M059J (cell line): Measurements from ENCODE around the gene TAS1R3. TPM values are rescaled to one million over a fixed set of nuclear protein-coding genes. Genes with fewer than 3 reads are reported as not detected.
A peak's percentile ranks its signal among the peaks of the same experiment; 100 is the strongest.

ENCODE experiments used
- DNase-seq: peaks from one replicate; pipeline ENCODE4 v3.0.0-alpha.2; 2012; ENCODE audit warnings: low read depth
- total RNA-seq: library from RNA; depleted of rRNA; stranded (reverse); fragments of >200 nt; shearing (Covaris generic); gene quantifications from 2 replicates; pipeline ENCODE4 v1.2.3, GENCODE V29; 2014

TAS1R3 gene
- total RNA-seq, 1 experiment from 2014 or later: not detected

DNA sequence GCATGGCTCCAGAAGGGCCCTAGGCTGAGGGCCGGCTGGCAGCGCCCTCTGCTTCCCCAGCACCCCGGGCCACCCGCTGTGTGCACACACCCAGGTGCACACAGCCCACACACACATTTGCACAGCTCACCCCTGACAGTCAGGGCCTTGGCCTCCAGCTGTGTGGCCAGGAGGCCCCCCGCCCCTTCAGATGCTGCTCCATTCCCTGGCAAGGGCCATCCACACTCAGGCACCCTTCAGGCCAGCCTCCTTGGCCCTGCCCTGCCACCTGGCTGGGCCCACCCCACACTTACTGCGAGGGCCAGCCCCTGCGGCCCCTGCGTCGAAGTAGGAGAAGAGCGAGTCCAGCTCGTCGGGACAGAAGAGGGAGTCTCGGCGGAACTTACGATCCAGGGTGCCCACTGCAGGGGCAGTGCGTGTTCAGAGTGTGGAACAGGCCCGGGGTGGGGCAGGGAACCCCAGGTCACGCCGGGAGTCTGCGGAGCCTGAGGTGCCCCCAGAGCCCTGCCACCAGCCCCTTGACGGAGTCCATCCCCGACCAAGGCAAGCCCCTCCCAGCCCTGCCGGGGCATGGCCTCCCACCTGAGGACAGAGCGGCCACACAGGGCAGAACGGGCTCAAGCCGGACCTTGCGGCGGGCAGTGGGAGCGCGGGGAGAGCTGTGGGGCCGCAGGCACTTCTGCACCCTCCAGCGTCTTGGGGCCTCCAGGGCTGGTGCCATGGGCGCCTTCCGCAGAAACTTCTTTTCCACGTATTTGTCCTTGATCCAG lies 35.7 kb upstream of the TAS1R3 start:
- no peak for DNase-seq

DNA sequence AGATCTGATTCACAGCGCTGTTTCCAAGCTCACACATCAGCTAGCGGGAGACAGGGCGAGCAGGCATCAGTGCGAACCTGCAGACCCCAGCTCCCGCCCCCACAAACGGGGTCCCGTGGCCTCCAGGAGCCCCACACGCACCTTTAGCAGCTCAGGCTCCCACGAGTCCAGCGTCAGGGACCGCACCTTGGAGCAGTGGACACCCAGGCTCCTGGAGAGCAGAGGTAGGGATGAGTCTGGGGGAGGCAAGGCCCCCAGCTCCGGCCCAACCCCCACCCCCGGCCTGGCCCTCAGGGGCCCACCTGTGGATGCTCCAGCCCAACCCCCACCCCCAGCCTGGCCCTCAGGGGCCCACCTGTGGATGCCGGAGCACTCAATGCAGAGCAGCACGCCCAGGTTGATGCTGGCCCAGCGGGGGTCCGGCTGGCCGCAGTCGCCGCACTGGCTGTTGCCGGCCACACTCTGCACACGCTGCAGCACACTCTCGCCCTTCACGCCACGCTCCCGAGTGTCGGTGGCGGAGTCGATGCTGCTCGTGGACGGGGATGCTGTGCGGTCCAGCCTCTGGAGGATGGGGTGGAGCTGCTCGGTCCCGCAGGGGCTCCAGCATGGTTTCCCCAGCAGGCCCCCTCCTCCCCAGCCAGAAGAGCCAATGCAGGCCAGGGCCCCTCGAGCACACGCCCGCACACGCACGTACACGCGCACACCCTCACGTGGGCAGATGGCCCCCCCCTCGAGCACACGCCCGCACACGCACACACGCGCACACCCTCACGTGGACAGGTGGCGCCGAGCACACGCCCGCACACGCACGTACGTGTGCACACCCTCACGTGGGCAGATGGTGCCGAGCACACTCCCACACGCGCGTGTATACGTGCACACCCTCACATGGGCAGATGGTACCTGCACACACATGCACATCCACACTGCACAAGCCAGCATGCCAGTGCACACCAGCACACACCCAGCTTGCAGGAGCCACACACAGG lies 34.7 kb upstream of the TAS1R3 start:
- no peak for DNase-seq

DNA sequence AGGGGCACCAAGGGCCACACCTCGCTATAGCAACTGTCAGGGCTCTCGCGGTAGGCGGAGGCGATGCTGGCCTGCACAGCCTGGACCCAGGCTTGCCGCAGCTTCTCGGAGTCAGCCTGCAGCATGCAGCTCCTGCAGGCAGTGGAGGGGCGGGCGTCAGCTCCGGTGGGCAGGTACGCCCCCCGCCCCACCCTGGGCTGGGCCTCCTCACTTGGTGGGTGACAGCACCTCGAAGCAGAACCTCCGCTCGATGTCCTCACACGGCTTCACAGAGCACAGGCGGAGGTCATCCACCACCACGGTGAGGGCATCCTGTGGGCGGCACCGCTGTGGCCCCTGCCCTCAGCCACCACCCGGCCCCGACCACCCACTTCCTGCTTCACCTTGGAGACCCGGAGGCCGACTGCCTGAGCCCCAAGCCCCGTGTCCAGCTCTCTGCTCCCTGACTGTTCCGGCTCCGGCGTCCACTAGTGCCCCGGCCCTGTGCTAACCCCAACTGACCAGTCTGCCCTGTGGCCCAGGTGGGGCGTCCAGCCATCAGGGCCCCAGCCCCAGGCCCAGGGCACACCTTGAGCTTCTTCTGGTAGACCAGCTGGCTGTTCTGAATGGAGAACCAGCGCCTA lies 33.2 kb upstream of the TAS1R3 start:
- DNase-seq: no peak

DNA sequence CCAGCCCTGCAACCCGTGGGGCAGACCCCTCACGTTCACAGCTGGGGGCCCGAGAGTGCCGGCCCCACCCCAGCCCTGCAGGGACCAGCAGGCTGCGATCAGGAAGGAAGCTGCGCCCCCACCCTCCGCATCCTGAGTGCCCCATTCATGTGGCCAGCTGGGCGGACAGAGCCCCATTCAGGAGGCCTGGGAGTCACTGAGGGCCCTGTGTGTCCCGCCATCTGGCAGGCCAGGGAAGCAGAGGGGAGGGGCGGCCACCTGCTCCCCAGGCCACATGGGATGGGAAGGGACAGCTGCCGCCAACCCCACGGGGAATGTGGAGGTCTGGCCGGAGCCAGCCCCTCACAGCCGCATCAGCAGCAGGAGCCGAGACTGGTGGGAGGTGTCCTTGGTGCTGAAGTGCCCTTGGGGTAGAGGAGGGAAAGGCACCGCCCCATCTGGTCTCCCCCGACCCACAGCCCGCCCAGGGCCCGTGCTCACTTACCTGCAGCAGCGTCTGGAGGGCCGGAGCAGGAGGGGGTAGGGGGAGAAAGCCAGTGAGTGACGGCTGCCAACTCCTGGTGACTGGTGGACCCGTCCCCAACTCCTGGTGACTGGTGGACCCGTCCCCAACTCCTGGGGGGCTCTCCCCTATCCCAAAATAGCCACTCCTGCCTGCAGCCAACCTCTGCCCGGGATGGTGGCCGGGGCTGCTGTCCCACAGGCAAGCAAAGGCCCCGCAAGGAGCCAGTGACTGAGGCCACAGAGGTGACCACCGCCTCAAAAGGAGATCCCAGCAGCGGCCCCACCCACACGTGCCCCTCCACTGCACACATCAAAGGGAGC lies 32.0 kb upstream of the TAS1R3 start:
- no peak for DNase-seq

DNA sequence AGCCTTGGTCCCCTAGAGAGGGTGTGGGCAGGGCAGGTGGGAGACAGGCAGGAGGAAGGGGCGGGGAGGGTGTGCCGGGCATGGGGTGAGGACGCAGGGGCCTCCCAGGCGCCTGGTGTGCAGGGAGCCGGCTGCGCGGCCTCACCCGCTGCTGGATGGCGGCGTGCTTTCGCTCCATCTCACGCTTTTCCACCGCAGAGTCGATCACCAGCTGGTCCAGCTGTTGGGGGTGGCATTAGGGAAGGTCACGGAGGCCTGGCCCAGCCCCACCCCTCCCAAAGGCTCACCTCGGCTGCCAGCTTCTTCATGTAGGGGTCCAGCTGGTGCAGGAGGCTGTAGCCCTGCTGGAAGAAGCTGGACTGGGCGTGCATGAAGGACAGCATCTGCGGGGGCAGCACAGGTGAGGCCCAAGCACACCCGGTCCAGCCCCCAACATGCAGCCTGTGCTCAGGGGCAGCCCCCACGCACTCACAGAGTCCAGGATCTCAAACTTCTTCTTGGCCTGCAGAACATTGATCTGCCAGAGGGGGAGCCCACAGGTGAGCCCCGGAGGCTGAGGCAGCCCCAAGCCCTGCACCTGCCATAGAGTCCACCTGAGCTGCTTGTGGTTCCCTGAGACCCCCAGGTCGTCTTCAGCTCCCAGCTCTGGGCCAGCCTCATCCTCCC lies 31.3 kb upstream of the TAS1R3 start:
- DNase-seq: no peak

DNA sequence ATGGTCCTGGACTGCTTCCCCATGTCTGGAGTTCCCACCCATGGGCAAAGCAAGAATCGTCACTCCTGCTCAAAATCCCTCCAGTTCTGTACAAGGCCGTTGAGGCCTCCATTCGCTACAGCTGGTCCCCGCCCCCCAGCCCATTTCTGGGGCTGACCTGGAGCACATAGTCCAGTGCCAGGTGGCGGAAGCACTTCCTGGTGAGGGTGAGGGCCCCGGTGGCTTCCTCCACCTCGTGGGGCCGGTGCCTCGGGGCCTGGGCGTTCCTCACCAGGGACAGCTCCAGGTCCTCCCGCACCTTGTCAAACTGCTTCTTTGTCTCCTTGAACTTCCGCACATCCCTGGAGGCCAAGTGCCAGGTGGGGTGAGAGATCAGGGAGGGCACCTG lies 30.7 kb upstream of the TAS1R3 start:
- no peak for DNase-seq

DNA sequence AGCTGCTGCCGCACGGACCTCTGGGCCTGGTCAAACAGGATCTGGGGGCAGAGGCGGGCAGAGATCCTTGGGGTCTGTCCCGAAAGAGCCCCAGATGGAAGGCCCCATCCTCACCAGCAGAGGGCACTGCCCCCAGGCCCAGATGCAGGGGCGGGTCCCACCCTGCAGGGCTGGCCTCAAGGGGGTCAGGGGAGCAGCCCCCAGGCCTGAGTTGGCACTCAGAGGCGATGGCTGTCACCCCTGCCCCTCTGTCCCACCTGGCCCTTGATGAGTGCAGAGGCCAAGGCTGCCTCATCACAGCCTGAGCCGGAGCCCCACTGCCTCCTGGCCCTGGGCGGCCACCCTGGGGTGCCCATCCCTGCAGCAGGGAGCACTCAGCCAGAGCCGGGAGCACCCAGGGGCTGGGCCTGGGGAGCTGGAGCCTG lies 29.1 kb upstream of the TAS1R3 start:
- no peak for DNase-seq

DNA sequence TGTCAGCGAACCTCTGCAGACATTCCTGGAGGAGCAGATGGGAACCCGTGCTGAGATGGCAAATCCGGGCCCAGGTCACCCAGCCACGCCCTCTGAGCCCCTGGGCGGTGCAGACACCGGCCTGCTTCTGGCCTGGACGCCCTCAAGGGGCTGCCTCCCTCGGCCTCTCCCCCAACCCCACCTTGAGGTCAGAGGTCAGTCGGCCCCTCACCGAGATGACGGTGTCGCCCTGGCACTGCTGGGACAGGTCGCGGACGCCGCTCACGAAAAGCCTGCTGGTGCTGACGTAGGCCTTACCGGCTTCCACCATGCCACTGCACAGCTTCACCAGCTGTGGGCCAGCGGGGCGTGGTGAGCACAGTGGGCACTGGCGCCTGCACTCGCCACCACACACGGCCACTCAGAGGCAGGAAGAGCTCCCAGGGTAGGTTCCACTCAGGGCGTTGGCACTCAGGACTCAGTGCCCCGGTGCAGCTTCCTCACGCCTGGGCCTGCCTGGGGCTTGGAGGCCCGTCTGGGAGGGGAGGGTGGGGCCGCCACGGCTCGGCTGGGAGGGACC lies 28.1 kb upstream of the TAS1R3 start:
- DNase-seq: peak; percentile 18

DNA sequence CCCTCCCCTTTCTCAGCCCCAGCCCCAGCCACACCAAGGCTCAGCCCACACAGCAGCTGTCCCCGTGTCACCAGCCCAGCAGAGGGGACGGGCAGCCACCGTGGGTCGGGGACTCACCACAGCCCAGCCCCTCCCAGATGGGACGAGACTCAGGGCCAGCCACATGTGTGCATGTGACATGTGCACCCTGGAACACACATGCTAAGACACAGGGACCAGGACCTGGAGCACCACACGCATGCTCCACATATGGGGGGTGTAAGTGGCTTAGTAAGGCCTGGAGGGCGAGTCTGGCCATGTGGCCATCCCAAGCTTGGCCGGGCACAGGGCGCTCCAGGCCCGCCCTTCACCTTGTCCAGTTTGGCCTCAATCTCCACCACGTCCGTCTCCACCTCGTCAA lies 27.3 kb upstream of the TAS1R3 start:
- no peak for DNase-seq

DNA sequence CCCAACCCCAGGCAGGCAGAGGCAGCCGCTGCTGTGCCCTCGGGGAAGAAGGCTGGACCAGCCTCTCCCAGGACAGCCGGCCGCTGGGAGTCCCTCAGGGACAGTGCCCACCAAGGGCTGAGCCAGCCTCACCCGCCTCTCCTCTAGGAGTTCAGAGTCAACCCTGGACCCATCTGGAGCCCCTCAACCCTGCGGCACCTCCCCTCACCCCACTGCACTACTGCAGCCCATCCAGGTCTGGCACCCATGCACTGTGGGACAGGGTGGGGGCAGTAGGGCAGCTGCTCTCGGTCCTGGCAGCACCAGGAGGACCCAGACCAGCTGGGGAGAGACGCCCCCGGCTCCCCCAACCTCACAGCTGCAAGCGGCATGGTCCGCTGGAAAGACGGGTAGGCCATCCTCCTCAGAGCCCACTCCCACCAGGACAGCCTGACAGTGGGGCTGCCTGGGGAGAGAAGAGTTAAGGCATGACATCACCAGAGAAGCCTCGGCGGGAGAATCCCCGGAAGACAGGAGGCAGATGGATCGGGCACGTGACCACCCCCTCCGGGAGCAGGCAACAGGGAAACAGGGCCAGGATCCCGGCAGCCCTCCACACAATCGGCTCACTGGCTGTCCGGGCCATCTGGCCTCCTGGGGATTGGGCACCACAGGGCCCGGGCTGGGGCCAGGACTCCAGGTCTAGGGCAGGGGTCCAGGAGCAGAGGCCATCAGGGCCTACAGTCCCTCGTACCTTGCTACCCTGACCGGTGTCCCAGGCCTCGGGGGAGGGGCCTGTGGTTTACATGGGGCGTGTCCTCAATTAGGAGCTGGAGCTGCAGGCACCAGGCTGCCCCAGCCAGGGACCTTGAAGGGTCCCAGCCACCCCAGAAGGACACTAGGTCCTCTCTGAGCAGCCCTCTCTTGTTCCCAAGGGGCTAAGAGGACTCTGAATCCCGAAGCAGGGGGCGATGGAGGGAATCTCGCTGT lies 26.5 kb upstream of the TAS1R3 start:
- DNase-seq: peak; percentile 58

DNA sequence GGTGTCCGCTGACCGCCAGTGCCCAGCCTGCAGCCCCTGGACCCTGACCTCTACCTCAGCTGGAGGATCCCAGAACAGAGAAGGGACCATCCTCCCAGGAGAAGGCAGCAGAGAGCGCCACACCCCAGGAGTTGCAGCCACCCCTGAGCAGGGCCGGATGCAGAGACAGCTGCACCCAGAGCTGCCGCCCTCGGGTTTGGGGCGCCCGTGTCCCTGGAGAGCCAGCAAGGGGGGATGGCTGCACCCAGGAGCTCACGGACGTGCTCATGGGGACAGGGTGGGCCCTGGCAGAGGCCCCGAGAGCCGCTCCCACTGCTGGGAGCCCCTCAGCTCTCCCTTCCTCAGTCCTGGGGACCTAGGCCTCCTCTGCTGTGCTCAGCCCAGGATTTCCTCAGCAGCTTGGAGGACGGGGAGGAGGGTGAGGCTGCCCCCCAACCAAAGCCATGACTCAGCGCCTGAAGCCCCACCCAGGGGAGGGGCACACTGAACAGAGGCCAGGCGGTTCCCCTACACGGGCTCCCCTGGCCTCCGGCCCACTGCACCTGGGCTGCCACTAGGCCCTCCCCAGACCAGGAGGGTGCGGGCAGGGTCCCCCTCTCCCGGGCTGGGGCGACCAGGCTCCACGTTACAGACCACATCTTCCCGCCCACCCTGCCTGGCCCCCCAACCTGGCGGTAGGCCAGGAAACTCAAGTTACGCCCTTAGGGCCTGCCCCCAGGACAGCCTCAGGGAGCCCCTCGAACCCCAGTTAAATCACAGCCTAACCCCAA lies 25.6 kb upstream of the TAS1R3 start:
- DNase-seq: peak; percentile 70

DNA sequence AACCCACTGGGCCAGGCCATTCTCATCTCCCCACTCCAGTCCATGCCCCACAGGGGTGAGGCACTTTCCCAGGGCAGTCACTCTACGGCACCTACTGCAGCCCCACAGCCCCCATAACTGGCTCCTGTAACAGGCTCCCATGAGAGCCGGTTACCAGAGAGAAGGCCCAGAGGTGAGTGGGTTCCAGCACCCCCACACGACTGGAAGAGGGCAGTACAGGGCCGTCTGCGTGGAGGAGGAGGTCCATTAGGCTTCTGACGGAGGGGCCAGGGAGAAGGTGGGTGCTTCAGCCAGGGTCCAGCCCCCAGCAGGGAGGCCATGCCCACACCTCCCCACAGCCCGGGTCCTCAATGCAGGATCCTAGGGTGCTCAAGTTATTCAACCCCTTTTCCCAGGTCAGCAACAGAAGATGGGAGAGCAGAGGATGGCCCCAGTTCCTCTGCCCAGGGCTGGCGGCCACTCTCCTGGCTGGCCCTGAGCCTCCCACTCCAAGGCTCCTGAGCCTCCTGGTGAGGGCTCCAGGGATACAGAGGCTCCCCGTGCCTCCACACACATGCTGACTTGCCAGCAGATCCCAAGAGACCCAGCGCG lies 24.9 kb upstream of the TAS1R3 start:
- no peak for DNase-seq

DNA sequence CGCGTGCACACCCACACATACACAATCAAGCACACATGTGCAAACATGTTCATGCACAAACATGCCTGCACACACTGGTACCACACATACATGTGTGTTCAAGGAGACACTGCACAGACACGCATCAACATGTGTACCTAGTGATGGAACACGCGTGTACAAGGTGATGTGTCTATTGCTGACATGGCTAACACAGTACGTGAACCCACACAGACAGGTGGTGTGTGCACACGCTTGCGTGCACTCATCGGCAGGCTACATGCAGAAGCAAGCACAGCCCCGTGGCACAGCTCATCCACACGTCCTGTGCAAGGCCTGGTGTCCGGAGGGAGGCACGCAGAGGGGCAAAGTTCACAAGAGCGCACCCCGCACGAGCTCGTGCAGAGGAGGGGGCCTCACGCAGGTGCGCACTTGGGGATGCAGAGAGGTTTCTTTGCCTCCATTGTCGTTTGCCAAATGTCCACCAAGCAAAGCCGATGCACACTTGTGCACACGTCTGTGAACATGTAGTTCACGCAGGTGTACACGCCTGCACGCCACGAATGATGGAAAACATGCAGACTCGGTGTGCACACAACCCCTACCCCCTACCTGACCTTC lies 24.3 kb upstream of the TAS1R3 start:
- no peak for DNase-seq

DNA sequence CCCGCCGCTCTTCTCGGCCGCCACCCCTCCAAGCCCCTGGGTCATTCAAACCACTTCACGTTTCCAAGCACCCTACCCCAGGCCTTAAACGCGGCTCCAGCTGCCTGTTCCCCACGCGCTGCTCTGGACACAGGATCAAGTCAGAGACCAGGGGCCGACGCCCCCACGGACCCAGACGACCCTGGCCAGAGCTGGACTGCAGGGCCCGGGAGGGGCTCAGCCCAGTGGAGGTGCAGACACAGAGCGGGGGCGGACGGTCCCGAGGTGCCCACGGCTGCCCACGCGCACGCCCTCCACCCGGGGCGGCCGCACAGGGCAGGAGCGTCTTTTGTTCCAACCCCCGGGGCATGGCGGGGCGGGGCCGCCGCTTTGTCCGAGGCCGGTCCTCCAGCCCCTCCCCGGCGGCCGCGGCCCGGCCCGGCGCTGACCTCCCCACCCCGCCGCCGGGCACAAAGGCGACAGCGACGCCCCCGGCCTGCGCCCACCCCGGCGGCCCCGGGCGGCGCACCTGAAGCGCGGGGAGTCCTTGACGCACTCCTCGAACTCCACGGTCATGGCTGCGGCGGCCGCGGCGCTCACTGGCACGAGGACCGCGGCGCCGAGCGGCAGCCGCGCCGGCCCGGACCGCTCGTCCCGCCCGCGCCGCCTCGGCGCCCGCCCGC lies 23.7 kb upstream of the TAS1R3 start:
- peak; percentile 47 for DNase-seq

DNA sequence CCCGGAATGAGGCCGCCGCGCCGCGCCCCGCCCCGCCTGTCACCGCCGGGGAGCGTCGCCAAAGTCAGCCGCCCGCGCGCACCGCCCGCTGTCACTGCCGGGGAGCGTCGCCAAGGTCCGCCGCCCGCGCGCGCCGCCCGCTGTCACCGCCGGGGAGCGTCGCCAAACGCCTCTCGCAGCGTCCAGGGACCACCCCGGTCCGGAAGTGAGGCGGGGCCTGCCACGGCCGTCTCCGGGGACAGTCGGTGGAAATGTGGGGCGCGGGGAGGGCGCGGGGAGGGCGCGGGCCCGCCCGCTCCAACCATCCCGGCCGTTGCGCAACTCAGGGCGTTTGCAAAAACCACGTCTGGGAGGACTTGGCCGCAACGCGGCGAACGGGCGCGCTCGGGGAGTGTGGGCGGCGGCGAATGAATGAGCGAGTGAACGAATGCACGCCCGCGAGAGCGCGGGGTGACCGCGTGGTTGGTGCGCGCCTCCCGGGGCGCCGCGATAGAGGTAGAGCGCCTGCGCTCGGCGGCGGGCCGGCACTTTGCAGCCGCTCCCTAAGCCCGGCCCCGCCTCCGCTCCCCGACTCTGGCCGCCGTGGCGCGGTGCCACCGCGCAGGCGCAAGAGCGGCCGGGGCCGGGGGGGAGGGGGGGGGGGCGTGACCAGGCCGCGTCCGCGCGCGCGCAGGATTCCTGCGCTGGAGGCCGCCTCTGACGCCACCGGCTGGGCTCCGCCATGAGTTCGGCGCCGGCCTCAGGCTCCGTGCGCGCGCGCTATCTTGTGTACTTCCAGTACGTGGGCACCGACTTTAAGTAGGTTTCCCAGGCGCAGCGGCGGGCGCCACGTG lies 22.9 kb upstream of the TAS1R3 start, which contains the start of the genes ACAP3 and PUSL1:
ACAP3 (minus strand) TSS at position 8 of the 833 bp plus-strand sequence. CDS start 115 bp downstream, outside the sequence.
PUSL1 (plus strand) TSS at position 675 of the 833 bp plus-strand sequence; CDS start at position 722, 47 bp downstream.
- DNase-seq: peak; percentile 88

DNA sequence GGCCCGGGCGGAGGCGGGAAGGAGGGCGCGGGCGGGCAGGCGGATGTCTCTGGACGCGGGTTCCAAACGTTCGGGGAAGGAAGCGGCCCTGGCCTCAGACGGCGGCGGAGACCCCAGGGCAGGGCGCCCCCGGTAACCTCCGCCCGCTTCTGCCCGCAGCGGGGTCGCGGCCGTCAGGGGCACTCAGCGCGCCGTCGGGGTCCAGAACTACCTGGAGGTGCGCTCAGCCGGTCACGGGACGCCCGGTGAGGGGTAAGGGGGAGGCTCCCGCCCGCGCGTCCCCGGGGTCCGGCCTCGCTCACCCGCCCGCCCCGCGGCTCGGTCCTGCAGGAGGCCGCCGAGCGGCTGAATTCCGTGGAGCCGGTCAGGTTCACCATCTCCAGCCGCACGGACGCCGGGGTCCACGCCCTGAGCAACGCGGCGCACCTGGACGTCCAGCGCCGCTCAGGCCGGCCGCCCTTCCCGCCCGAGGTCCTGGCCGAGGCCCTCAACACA lies 22.3 kb upstream of the TAS1R3 start:
- DNase-seq: no peak
